ENCODE data around the gene GMEB2.
"Not testable (repeated sequence)": the region's sequence is repeated elsewhere in the genome, so short reads cannot be mapped to it uniquely, and the experiment has no call there.

Gene GMEB2

GRCh38 chr20:63635431-63636141, 8.7 kb upstream of the GMEB2 start:
- H3K4me3 ChIP-seq (ENCODE audit: low read depth, low read length): no peak overlapping the region
- peak; percentile 85 for DNase-seq (ENCODE audit: low read depth)
- TF ChIP-seq CTCF (IDR thresholded peaks at IDR 0.05; ENCODE audit: insufficient read depth, low read depth, low read length, missing control alignments): no peak

DNA sequence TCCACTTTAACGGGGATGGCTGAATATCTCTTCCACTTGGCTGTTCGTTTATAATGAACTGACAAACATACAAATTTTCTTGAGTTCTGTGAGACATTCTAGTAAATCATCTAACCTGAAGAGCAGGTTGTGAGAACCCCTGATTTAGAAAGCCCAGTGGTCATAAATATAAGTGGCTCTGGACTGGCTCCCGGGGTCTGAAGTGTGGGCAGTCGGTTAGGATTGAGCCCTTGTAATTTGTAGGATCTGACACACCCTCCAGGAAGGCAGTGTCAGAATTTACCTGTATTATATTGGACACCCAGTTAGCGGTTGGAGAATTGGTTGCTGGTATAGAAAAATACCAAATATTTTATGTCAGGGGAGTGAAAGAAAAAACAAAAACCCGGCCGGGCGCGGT, 6.8 kb upstream of the GMEB2 start:
- no peak overlapping the region for H3K4me3 ChIP-seq (ENCODE audit: low read depth, low read length)
- DNase-seq (ENCODE audit: low read depth): no peak
- TF ChIP-seq CTCF (IDR thresholded peaks at IDR 0.05; ENCODE audit: insufficient read depth, low read depth, low read length, missing control alignments): no peak

DNA sequence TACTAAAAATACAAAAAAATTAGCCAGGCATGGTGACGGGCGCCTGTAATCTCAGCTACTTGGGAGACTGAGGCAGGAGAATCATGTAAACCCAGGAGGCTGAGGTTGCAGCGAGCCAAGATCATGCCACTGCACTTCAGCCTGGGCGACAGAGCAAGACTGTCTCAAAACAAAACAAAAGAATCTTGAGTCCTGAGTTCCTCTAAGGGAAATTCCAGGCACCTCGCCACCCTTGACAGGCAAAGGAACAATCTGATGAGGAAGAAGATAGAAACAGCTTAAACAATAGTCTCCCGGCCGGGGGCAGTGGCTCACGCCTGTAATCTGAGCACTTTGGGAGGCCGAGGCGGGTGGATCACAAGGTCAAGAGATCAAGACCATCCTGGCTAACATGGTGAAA, 4.5 kb upstream of the GMEB2 start:
- not testable (repeated sequence) for H3K4me3 ChIP-seq (ENCODE audit: low read depth, low read length)
- DNase-seq (ENCODE audit: low read depth): peak; percentile 56

GRCh38 chr20:63630956-63631355, 4.1 kb upstream of the GMEB2 start:
- H3K4me3 ChIP-seq (ENCODE audit: low read depth, low read length); DNase-seq (ENCODE audit: low read depth): not testable (repeated sequence)

GRCh38 chr20:63628246-63628975, 1.5 kb upstream of the GMEB2 start:
- no peak for TF ChIP-seq CTCF (IDR thresholded peaks at IDR 0.05; ENCODE audit: insufficient read depth, low read depth, low read length, missing control alignments)
- H3K4me3 ChIP-seq (ENCODE audit: low read depth, low read length): peak overlapping the region; percentile 81
- DNase-seq (ENCODE audit: low read depth): peak; percentile 89

DNA sequence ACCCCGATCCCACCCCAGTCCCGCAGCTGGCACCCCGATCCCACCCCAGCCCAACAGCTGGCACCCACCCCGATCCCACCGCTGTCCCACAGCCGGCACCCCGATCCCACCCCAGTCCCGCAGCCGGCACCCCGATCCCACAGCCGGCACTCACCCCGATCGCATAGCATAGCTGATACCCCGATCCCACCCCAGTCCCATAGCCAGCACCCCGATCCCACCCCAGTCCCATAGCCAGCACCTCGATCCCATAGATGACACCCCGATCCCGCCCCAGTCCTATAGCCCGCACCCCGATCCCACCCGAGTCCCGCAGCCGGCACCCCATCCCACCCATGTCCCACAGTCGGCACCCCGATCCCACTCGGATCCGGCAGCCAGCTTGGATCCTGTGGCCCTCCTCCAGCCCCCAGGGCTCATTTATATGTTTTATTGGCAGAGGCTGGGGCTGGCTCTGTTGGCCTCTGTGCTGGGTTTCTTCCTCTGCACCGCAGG, 897 bp upstream of the GMEB2 start:
- peak overlapping the region; percentile 81 for H3K4me3 ChIP-seq (ENCODE audit: low read depth, low read length)
- no peak for TF ChIP-seq CTCF (IDR thresholded peaks at IDR 0.05; ENCODE audit: insufficient read depth, low read depth, low read length, missing control alignments)
- no peak for DNase-seq (ENCODE audit: low read depth)

- peak overlapping the region; percentile 81 for H3K4me3 ChIP-seq (ENCODE audit: low read depth, low read length)
- no peak for TF ChIP-seq CTCF (IDR thresholded peaks at IDR 0.05; ENCODE audit: insufficient read depth, low read depth, low read length, missing control alignments)
- DNase-seq (ENCODE audit: low read depth): peak; percentile 98
Measured at GRCh38 chr20:63627129-63627750, 339 bp upstream of the GMEB2 start.

All from GM12865 (cell line).